SK-N-MC (cell line): ENCODE data around the gene CST8.

ENCODE experiments used
- EZH2 ChIP-seq: fragments of 200-600 bp; sonication (generic); IDR thresholded peaks from one replicate; pipeline ENCODE4 v1.6.1; 2017; ENCODE audit warnings: antibody characterized with exemption
- FOXP2 ChIP-seq: optimal IDR thresholded peaks from 2 replicates; pipeline ENCODE3; 2011; ENCODE audit warnings: mild to moderate bottlenecking, moderate library complexity; ENCODE audit not compliant: insufficient read depth; ENCODE audit errors: extremely low read length, control extremely low read depth
- POLR2AphosphoS5 ChIP-seq: IDR thresholded peaks from 2 replicates; pipeline ENCODE4 v1.6.1; 2012; ENCODE audit warnings: mild to moderate bottlenecking, low read depth, low read length, borderline replicate concordance

GRCh38 chr20:23456409-23456808, 34.5 kb upstream of the CST8 start:
- TF ChIP-seq POLR2AphosphoS5 = no peak
- TF ChIP-seq EZH2 = no peak
- no peak for TF ChIP-seq FOXP2
